Activated CD4-positive, alpha-beta T cell treated with anti-CD3 and anti-CD28 coated beads, Interleukin-2, amount 10 ng/mL, durations not matched to agents 7 days and 5 days (primary cell): ENCODE results near the gene RNF150. TPM values are rescaled to one million over a fixed set of nuclear protein-coding genes. Genes with fewer than 3 reads are reported as not detected.

ENCODE experiments used
- CTCF ChIA-PET: fragments of 350-600 bp; sonication (Branson Sonifier 250); formaldehyde crosslinking; loops from one replicate; lab custom pipeline; 2021; ENCODE audit warnings: antibody characterized with exemption; lab: Charles Lee
- POLR2A ChIA-PET: fragments of 350-600 bp; sonication (Branson Sonifier 250); formaldehyde crosslinking; loops from one replicate; lab custom pipeline; 2021; ENCODE audit warnings: antibody characterized with exemption; lab: Charles Lee
- DNase-seq: peaks from one replicate; pipeline ENCODE4 v3.0.0-alpha.2; 2020
- H3K27ac Mint-ChIP-seq: one replicate; pipeline ENCODE4 v1.8.0; 2021; ENCODE audit warnings: mild to moderate bottlenecking, moderate library complexity, mixed read lengths
- H3K27me3 Mint-ChIP-seq: one replicate; pipeline ENCODE4 v1.8.0; 2021; ENCODE audit warnings: mixed read lengths
- H3K36me3 Mint-ChIP-seq: one replicate; pipeline ENCODE4 v1.8.0; 2021; ENCODE audit warnings: low read depth, mixed read lengths
- H3K4me1 Mint-ChIP-seq: one replicate; pipeline ENCODE4 v1.8.0; 2021; ENCODE audit warnings: mixed read lengths
- H3K4me3 Mint-ChIP-seq: one replicate; pipeline ENCODE4 v1.8.0; 2021; ENCODE audit warnings: mild to moderate bottlenecking, moderate library complexity, mixed read lengths
- H3K9me3 Mint-ChIP-seq: one replicate; pipeline ENCODE4 v1.8.0; 2021; ENCODE audit warnings: mixed read lengths
- total RNA-seq, 2 experiments: library from RNA; stranded (reverse); gene quantifications; one replicate each; pipeline ENCODE4 v1.2.3, GENCODE V29; 2021

Gene RNF150
- total RNA-seq, 2 experiments from 2014 or later, result 0.02 TPM; not detected in 1

DNA sequence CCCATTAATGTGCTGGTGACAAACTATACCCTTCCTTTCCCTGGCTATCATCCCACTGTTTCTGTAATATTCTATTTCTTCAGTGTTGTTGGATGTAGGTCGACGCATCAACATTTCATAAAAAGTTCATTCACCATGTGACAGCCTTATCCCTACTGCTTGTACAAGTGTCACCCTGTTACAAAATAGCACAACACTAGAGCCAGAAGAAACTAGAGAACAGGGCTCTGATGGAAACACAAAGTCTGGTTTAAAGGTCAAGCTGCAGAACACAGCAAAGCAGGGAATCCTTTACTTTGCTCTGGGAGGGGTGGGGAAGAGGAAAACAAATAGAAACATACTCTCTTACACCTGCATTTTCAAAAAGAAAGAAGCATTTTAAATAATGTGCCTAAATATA is 245.8 kb downstream of the RNF150 start:
- Mint-ChIP-seq H3K4me3 (no peak overlapping the region), H3K9me3 (peaks cover 2% of the 10 kb centered on the region), H3K27me3 (peaks cover 16% of the 10 kb centered on the region), H3K27ac (no peak overlapping the region), H3K4me1 (no peaks in the 10 kb centered on the region), H3K36me3 (no peaks in the 10 kb centered on the region)
- POLR2A ChIA-PET, result no interaction called here
- no peak for DNase-seq
- CTCF ChIA-PET, result interaction anchor here (1.0 to 1.1 kb wide), 2 partner anchors 13 to 25 kb away, joined by 3 to 5 read pairs; no protein-coding TSS in a partner anchor

- H3K27me3 Mint-ChIP-seq, result peaks cover 16% of the 10 kb centered on the region
- no peak overlapping the region for H3K27ac Mint-ChIP-seq
- peak; percentile 49 for DNase-seq
- ChIA-PET POLR2A (no interaction called here), CTCF (interaction anchor here (0.7 to 1.6 kb wide), 4 partner anchors 11 to 525 kb away, joined by 3 to 4 read pairs (median 3); no protein-coding TSS in a partner anchor)
- peaks cover 5% of the 10 kb centered on the region for H3K9me3 Mint-ChIP-seq
- H3K4me3 Mint-ChIP-seq, result no peak overlapping the region
- H3K4me1 Mint-ChIP-seq, result no peaks in the 10 kb centered on the region
- no peaks in the 10 kb centered on the region for H3K36me3 Mint-ChIP-seq
These were observed 248.7 kb downstream of the RNF150 start for GRCh38 chr4:140884431-140885058.

DNA sequence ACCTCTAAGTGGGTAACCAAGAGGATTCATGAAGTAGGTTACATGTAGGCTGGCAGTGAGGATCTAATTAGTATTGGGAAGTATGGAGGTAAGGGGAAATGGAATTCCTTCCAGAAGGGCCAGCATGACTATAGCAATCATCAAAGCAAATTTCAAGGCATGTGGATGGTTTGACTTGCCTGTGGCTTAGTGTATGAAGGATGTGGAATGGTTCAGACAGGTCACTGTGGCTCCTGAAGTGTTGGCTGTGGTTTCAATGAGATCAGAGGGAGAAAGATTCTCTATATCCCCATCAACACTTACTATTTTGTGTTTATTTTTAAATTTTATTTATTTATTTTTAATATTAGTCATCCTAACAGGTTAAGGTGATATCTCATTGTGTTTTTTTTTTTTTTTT is 255.5 kb downstream of the RNF150 start:
- POLR2A ChIA-PET, result no interaction called here
- H3K36me3 Mint-ChIP-seq, result no peaks in the 10 kb centered on the region
- no peak overlapping the region for H3K27ac Mint-ChIP-seq
- H3K4me1 Mint-ChIP-seq, result no peaks in the 10 kb centered on the region
- no peak overlapping the region for H3K4me3 Mint-ChIP-seq
- peaks cover 3% of the 10 kb centered on the region for H3K9me3 Mint-ChIP-seq
- peaks cover 12% of the 10 kb centered on the region for H3K27me3 Mint-ChIP-seq
- DNase-seq, result no peak
- CTCF ChIA-PET, result no interaction called here

- Mint-ChIP-seq H3K36me3 (no peaks in the 10 kb centered on the region), H3K27ac (no peak overlapping the region), H3K9me3 (peaks cover 3% of the 10 kb centered on the region), H3K4me1 (no peaks in the 10 kb centered on the region), H3K4me3 (no peak overlapping the region), H3K27me3 (peaks cover 13% of the 10 kb centered on the region)
- DNase-seq, result no peak
- CTCF ChIA-PET, result no interaction called here
- POLR2A ChIA-PET, result no interaction called here
These were observed 256.5 kb downstream of the RNF150 start for GRCh38 chr4:140876615-140877364.

DNA sequence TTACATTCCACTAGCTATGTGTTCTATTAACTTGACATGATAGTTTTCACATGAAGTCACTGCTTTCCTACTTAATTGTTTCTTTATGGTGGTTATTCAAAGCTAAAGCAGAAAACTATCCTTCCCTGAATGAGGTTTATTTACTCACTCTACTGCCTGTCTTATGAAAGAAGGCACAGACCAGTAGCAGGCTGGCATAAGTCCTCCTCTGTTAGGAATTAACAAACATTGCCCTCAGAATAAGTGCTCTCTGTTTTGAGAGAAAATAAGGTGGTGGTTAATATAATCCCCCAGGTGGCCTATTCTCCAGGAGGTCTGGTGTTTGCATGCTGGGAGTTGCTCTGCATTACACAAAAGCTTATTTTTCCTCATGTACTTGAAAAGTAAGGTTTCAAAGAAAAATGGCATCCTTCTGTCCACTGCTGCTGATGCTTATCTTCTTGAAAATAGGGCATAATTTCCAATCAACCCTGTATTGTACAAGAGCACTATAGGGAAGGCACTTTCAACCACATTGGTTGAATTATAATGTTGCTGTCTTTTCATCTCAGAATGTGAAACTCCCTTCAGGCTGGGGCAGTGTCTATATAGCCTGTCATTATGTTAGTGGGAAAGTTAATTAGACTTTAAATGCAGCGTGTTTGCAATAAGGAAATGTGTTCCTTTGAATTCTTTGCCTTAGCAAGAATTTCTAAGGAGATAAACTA is 257.4 kb downstream of the RNF150 start:
- no peaks in the 10 kb centered on the region for H3K36me3 Mint-ChIP-seq
- H3K9me3 Mint-ChIP-seq, result peaks cover 3% of the 10 kb centered on the region
- H3K4me3 Mint-ChIP-seq, result no peak overlapping the region
- H3K27me3 Mint-ChIP-seq, result peaks cover 15% of the 10 kb centered on the region
- CTCF ChIA-PET, result no interaction called here
- DNase-seq, result no peak
- POLR2A ChIA-PET, result no interaction called here
- no peaks in the 10 kb centered on the region for H3K4me1 Mint-ChIP-seq
- H3K27ac Mint-ChIP-seq, result no peak overlapping the region

- H3K4me3 Mint-ChIP-seq, result no peak overlapping the region
- H3K27ac Mint-ChIP-seq, result no peak overlapping the region
- ChIA-PET CTCF (interaction anchor here (1.8 kb wide), 1 partner anchor 14 kb away, joined by 5 read pairs; no protein-coding TSS in a partner anchor), POLR2A (no interaction called here)
- H3K4me1 Mint-ChIP-seq, result no peaks in the 10 kb centered on the region
- H3K36me3 Mint-ChIP-seq, result no peaks in the 10 kb centered on the region
- no peak for DNase-seq
- no peaks in the 10 kb centered on the region for H3K9me3 Mint-ChIP-seq
- H3K27me3 Mint-ChIP-seq, result peaks cover 21% of the 10 kb centered on the region
These were observed 259.2 kb downstream of the RNF150 start for GRCh38 chr4:140874056-140874455.

DNA sequence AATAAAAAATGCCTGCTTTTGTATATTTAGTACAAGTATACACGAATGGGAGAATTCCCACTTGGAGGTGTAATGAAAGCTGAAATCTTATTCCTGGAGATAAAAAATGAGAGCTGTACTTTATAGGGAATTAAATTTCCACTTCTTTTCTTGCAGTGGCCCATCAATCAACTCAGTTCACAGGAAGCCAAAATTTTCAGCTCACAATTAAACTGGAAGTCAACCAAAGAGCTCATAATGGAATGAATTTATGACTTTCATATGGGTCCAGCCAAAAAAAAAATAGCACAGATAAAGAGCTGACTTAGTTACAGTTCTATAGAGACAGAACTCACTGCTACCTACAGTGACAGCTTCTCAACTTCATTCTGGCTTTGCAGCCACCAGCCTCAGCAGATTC is 261.9 kb downstream of the RNF150 start:
- no peak for DNase-seq

GRCh38 chr4:140870427-140870826 is 262.8 kb downstream of the RNF150 start:
- H3K36me3 Mint-ChIP-seq, result no peaks in the 10 kb centered on the region
- no peak overlapping the region for H3K27ac Mint-ChIP-seq
- no peaks in the 10 kb centered on the region for H3K9me3 Mint-ChIP-seq
- no peaks in the 10 kb centered on the region for H3K4me1 Mint-ChIP-seq
- CTCF ChIA-PET, result no interaction called here
- H3K27me3 Mint-ChIP-seq, result peaks cover 13% of the 10 kb centered on the region
- H3K4me3 Mint-ChIP-seq, result no peak overlapping the region
- POLR2A ChIA-PET, result no interaction called here
- no peak for DNase-seq

More for the DNA sequence above, 261.9 kb downstream of the RNF150 start:
- H3K4me3 Mint-ChIP-seq, result no peak overlapping the region
- no peaks in the 10 kb centered on the region for H3K36me3 Mint-ChIP-seq
- H3K27me3 Mint-ChIP-seq, result peaks cover 14% of the 10 kb centered on the region
- no peaks in the 10 kb centered on the region for H3K9me3 Mint-ChIP-seq
- CTCF ChIA-PET, result no interaction called here
- POLR2A ChIA-PET, result no interaction called here
- H3K4me1 Mint-ChIP-seq, result no peaks in the 10 kb centered on the region
- H3K27ac Mint-ChIP-seq, result no peak overlapping the region

DNA sequence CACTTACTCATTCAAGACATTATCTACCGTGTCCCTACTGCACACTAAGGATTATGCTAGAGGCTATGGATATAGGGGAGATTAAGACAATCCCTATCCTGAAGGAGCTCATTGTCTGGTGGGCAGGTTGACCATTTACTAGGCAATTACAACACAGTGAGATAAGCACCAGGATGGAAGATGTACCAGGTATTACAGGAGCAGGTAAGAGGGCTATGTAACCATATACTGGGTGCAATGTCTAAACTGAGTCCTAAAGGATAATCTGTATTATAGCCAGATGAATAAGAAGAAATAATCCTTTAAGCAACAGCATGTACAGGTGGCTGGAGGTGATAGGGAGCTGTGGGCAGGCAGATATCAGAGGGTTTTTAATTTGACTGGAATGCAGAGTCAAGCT is 263.8 kb downstream of the RNF150 start:
- peaks cover 13% of the 10 kb centered on the region for H3K27me3 Mint-ChIP-seq

DNA sequence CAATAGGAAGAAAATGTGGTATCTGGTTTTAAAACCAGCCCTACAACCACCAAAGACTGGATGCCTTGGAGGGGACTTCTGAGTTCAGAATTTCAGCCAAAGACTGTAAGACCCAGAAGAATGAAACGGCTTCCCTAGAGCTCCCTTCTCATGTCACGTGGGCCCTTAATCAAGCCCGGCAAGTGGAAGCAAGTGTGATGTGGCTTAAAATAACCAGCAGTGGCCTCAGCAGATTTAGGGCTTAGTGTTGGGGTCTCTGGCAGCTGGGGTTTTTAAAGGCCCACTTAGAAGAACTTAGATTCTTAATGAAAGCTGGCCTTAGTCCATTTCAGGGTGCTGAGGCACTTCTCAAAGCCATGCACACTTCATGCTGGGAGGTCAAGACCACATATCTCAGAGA is 265.9 kb downstream of the RNF150 start:
- DNase-seq, result no peak
- Mint-ChIP-seq H3K36me3 (no peaks in the 10 kb centered on the region), H3K27me3 (peaks cover 9% of the 10 kb centered on the region), H3K27ac (no peak overlapping the region), H3K9me3 (no peaks in the 10 kb centered on the region), H3K4me1 (peaks cover 7% of the 10 kb centered on the region), H3K4me3 (no peak overlapping the region)
- ChIA-PET POLR2A (no interaction called here), CTCF (no interaction called here)

More for the DNA sequence above, 263.8 kb downstream of the RNF150 start:
- DNase-seq, result no peak
- no peaks in the 10 kb centered on the region for H3K9me3 Mint-ChIP-seq
- ChIA-PET POLR2A (interaction anchor here (0.5 kb wide), 1 partner anchor 816 kb away, joined by 3 read pairs; no protein-coding TSS in a partner anchor), CTCF (interaction anchor here (0.7 kb wide), 1 partner anchor 11 kb away, joined by 3 read pairs; no protein-coding TSS in a partner anchor)
- H3K36me3 Mint-ChIP-seq, result no peaks in the 10 kb centered on the region
- H3K4me1 Mint-ChIP-seq, result no peaks in the 10 kb centered on the region
- H3K4me3 Mint-ChIP-seq, result no peak overlapping the region
- H3K27ac Mint-ChIP-seq, result no peak overlapping the region

DNA sequence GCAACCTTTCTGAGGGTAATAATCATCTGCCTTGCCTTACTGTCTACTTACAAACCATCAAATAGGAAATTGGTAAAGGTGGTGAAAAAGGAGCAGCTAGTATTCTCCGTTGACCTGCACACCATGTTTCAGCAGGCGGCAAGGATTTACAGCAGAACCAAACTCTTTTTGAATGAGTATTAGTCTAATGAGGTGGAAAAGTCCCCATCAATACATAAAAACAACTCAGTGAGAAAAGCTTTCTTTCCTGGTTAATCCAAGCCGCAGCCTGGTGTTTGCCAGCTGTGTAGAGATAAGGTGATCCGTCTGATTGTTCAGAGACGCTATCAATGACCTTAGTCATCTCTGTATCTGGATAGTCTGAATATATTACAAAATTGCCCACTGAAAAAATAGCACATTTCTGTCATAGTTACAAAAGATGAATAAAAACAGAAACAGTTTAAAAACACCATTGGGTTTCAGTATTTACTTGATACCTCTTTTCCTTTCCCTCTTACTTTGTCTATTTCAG is 266.7 kb downstream of the RNF150 start:
- no peak for DNase-seq
- H3K4me1 Mint-ChIP-seq, result peaks cover 7% of the 10 kb centered on the region
- no peak overlapping the region for H3K27ac Mint-ChIP-seq
- H3K36me3 Mint-ChIP-seq, result no peaks in the 10 kb centered on the region
- H3K27me3 Mint-ChIP-seq, result peaks cover 6% of the 10 kb centered on the region
- no peak overlapping the region for H3K4me3 Mint-ChIP-seq
- ChIA-PET POLR2A (no interaction called here), CTCF (interaction anchor here (0.8 kb wide), 1 partner anchor 17 kb away, joined by 4 read pairs; no protein-coding TSS in a partner anchor)
- no peaks in the 10 kb centered on the region for H3K9me3 Mint-ChIP-seq

DNA sequence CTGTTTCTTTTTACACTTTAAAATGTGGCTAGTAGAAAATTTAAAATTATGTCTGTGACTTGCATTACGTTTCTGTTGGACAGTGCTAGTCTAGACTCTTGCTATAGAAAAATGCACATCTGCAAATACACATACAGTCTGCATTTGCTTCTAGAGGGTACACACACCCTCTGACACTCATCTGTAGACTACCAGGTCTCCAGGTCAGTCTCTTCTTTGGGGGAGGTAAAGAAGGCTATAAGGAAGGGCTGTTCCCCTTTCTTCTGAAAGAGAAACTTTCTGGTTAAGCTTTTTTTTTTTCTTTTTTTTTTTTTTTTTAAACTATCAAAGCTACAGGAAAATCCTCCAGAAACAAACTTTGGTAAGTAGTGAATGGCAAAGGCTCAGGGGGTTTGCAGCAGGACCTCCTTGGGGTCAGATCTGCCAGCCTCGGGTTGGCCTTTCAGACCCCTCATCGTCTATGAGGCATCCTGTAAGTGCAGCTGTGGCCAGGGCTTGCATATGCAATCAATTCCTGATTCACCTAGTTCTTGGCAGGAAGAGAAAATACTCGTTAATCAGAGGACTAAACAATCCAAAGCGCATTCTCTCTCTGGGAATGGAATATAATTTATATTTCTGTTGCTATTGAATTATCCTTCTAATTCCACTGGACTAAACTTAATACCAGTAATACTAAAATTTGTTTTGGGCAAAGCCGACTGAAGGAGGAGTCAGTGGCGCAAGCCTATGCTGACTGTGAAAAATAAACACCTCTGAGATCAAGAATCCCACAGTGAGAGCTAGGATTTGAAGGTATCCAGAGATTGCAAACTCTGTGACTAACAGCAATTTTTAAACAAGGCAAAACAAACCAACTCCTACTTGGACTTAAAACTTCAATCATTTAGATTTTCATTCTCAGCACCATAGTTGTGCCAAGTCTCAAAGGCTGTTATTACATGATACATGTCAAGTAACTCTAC is 267.7 kb downstream of the RNF150 start:
- CTCF ChIA-PET, result interaction anchor here (0.7 to 0.8 kb wide), 2 partner anchors 18 to 129 kb away, joined by 4 read pairs; no protein-coding TSS in a partner anchor
- no peaks in the 10 kb centered on the region for H3K36me3 Mint-ChIP-seq

More for the DNA sequence above, 267.7 kb downstream of the RNF150 start:
- Mint-ChIP-seq H3K27ac (no peak overlapping the region), H3K4me3 (no peak overlapping the region), H3K4me1 (peaks cover 7% of the 10 kb centered on the region), H3K9me3 (no peaks in the 10 kb centered on the region), H3K27me3 (peaks cover 11% of the 10 kb centered on the region)
- DNase-seq, result no peak
- POLR2A ChIA-PET, result no interaction called here
